ENCODE results near the gene PLAU. TPM values are rescaled to one million over a fixed set of nuclear protein-coding genes. Genes with fewer than 3 reads are reported as not detected.
A peak's percentile ranks its signal among the peaks of the same experiment; 100 is the strongest.

Gene PLAU
- total RNA-seq, 1 experiment from 2014 or later = 15.0 TPM

GRCh38 chr10:73940634-73941221, 29.8 kb downstream of the PLAU start:
- CTCF ChIA-PET = interaction anchor here (0.5 to 7.5 kb wide), 44 partner anchors 9 to 184 kb away, joined by 3 to 155 read pairs (median 4); partner anchors contain the start of genes CAMK2G, CHCHD1, PLAU and VCL
- DNase-seq (ENCODE audit: low spot score) (peak; percentile 89), ATAC-seq (peak; percentile 98)
- Mint-ChIP-seq H3K9me3 (peaks cover 15% of the 10 kb centered on the region), H3K36me3 (peaks cover 11% of the 10 kb centered on the region), H3K4me3 (peak overlapping the region; percentile 33), H3K27ac (no peak overlapping the region), H3K4me1 (peaks cover 10% of the 10 kb centered on the region), H3K27me3 (ENCODE audit: low read depth) (peaks cover 7% of the 10 kb centered on the region)
- POLR2A ChIA-PET = interaction anchor here (0.6 to 2.2 kb wide), 3 partner anchors 8 to 54 kb away, joined by 3 to 7 read pairs (median 5); no protein-coding TSS in a partner anchor
- TF ChIP-seq MLX (CRISPR knock-in tag; IDR thresholded peaks at IDR 0.05) (no peak), ATF2 (CRISPR knock-in tag; IDR thresholded peaks at IDR 0.05; ENCODE audit: borderline replicate concordance, low read depth) (no peak), CTCF (IDR thresholded peaks at IDR 0.05) (peak; percentile 53), AFF4 (CRISPR knock-in tag; IDR thresholded peaks at IDR 0.05; ENCODE audit: borderline replicate concordance) (no peak), SMAD4 (CRISPR knock-in tag; IDR thresholded peaks at IDR 0.05) (no peak), FOXJ3 (CRISPR knock-in tag; IDR thresholded peaks at IDR 0.05; ENCODE audit: borderline replicate concordance) (no peak), CDX4 (CRISPR knock-in tag; IDR thresholded peaks at IDR 0.05; ENCODE audit: borderline replicate concordance) (no peak), HMGXB4 (CRISPR knock-in tag; IDR thresholded peaks at IDR 0.05) (0 out of 2 replicates have a peak, but pooled peaks have one; percentile 45), CREM (CRISPR knock-in tag; IDR thresholded peaks at IDR 0.05) (no peak), ZNF317 (CRISPR knock-in tag; IDR thresholded peaks at IDR 0.05; ENCODE audit: borderline replicate concordance, low read depth) (no peak), JAZF1 (CRISPR knock-in tag; IDR thresholded peaks at IDR 0.05) (no peak), MAX (CRISPR knock-in tag; IDR thresholded peaks at IDR 0.05) (peak; percentile 60)

All from WTC11 (cell line).